H1 (cell line): ENCODE results near the gene JPT2. TPM values are rescaled to one million over a fixed set of nuclear protein-coding genes. Genes with fewer than 3 reads are reported as not detected.

ENCODE experiments used
- CTCF ChIA-PET: fragments of 300-600 bp; sonication (Branson Sonifier 250); formaldehyde crosslinking; loops from one replicate; lab custom pipeline; 2021; ENCODE audit not compliant: partially characterized antibody; lab: Charles Lee
- POLR2A ChIA-PET: fragments of 300-600 bp; sonication (Branson Sonifier 250); formaldehyde crosslinking; loops from one replicate; lab custom pipeline; 2021; ENCODE audit warnings: inconsistent platforms; ENCODE audit not compliant: partially characterized antibody; lab: Charles Lee
- DNase-seq, 2 experiments: peaks; one replicate each; pipeline versions ENCODE4 v3.0.0 to v3.0.0-alpha.2; 2010 to 2022; ENCODE audit warnings: low spot score in 2 of 2, low read depth in 1 of 2, mixed read lengths in 1 of 2
- FAIRE-seq: peaks from 2 replicates; lab custom pipeline; 2011; peaks lifted over from hg19 to GRCh38; lab: Jason Lieb, UNC
- H2AFZ ChIP-seq: 2 replicates; pipeline ENCODE4 v1.8.1; 2012; ENCODE audit warnings: low read length, inconsistent platforms
- H2AK5ac ChIP-seq: 2 replicates; pipeline ENCODE4 v1.6.1; 2013; ENCODE audit warnings: low read depth, low read length
- H2BK120ac ChIP-seq: replicated peaks from 2 replicates; pipeline ENCODE3; 2013; ENCODE audit warnings: low read depth, low read length, inconsistent platforms
- H2BK12ac ChIP-seq: 2 replicates; pipeline ENCODE4 v1.6.1; 2013; ENCODE audit warnings: low read depth, low read length
- H2BK15ac ChIP-seq: 2 replicates; pipeline ENCODE4 v1.6.1; 2013; ENCODE audit warnings: low read length
- H2BK20ac ChIP-seq: 2 replicates; pipeline ENCODE4 v1.6.1; 2013; ENCODE audit warnings: low read length
- H2BK5ac ChIP-seq: 2 replicates; pipeline ENCODE4 v1.6.1; 2013; ENCODE audit warnings: low read depth, low read length
- H3K14ac ChIP-seq: 2 replicates; pipeline ENCODE4 v1.6.1; 2013; ENCODE audit warnings: inconsistent platforms; ENCODE audit not compliant: insufficient read length
- H3K18ac ChIP-seq: 2 replicates; pipeline ENCODE4 v1.6.1; 2013; ENCODE audit warnings: low read length; ENCODE audit errors: extremely low read depth
- H3K23ac ChIP-seq: 2 replicates; pipeline ENCODE4 v1.6.1; 2013; ENCODE audit warnings: inconsistent platforms; ENCODE audit not compliant: insufficient read length
- H3K23me2 ChIP-seq: 2 replicates; pipeline ENCODE4 v1.6.1; 2013; ENCODE audit warnings: low read depth, low read length
- H3K27ac ChIP-seq: 2 replicates; pipeline ENCODE4 v1.6.1; 2011; ENCODE audit warnings: low read depth, low read length, inconsistent platforms
- H3K27me3 ChIP-seq, 4 experiments: replicated peaks in 1 of 4; 1 replicate in 1 of 4; 2 replicates in 3 of 4; pipeline versions ENCODE4 v1.6.1 to v1.8.1; 2011 to 2013; ENCODE audit warnings: low read length in 3 of 4, mild to moderate bottlenecking in 3 of 4, inconsistent platforms in 2 of 4, mixed read lengths in 2 of 4, moderate library complexity in 1 of 4; ENCODE audit not compliant: control insufficient read depth in 3 of 4, insufficient read depth in 3 of 4; ENCODE audit errors: extremely low read depth in 1 of 4
- H3K36me3 ChIP-seq, 4 experiments: 2 replicates each; pipeline versions ENCODE4 v1.6.1 to v1.8.1; 2011 to 2013; ENCODE audit warnings: mild to moderate bottlenecking in 4 of 4, low read length in 3 of 4, moderate library complexity in 2 of 4, control low read depth in 1 of 4, inconsistent platforms in 1 of 4; ENCODE audit not compliant: insufficient read depth in 4 of 4, control insufficient read depth in 2 of 4
- H3K4ac ChIP-seq: replicated peaks from 2 replicates; pipeline ENCODE3; 2013; ENCODE audit warnings: low read length, low read depth, mixed read lengths, inconsistent platforms; ENCODE audit not compliant: insufficient read length
- H3K4me1 ChIP-seq, 4 experiments: replicated peaks in 1 of 4; 1 replicate in 1 of 4; 2 replicates in 3 of 4; pipeline versions ENCODE4 v1.6.1 to v1.8.1; 2011 to 2013; ENCODE audit warnings: low read length in 3 of 4, inconsistent platforms in 2 of 4, mixed read lengths in 1 of 4; ENCODE audit not compliant: insufficient read depth in 4 of 4, control insufficient read depth in 3 of 4
- H3K4me2 ChIP-seq, 2 experiments: 2 replicates each; pipeline versions ENCODE4 v1.6.1 to v1.8.1; 2011 to 2013; ENCODE audit warnings: low read depth in 2 of 2, low read length in 2 of 2, control low read depth in 1 of 2, inconsistent platforms in 1 of 2, mild to moderate bottlenecking in 1 of 2; ENCODE audit not compliant: insufficient read depth in 1 of 2
- H3K4me3 ChIP-seq, 4 experiments: fragments of 200-600, 300-600 bp in 1 of 4; sonication (generic), shearing (Covaris generic), sonication (Bioruptor Twin) in 1 of 4; 2 replicates each; pipeline versions ENCODE4 v1.5.1 to v1.8.1; 2011 to 2016; ENCODE audit warnings: low read length in 4 of 4, low read depth in 3 of 4, control low read depth in 2 of 4, inconsistent platforms in 2 of 4, mild to moderate bottlenecking in 2 of 4, mixed read lengths in 1 of 4, moderate library complexity in 1 of 4; ENCODE audit not compliant: insufficient read depth in 2 of 4; ENCODE audit errors: extremely low read depth in 1 of 4
- H3K56ac ChIP-seq: replicated peaks from 2 replicates; pipeline ENCODE3; 2013; ENCODE audit warnings: low read depth, mild to moderate bottlenecking, mixed read lengths, low read length, inconsistent platforms; ENCODE audit not compliant: insufficient read length
- H3K79me1 ChIP-seq: 2 replicates; pipeline ENCODE4 v1.6.1; 2013; ENCODE audit warnings: low read depth, low read length, control low read depth
- H3K79me2 ChIP-seq, 2 experiments: 2 replicates each; pipeline versions ENCODE4 v1.6.1 to v1.8.1; 2012 to 2013; ENCODE audit warnings: low read length in 2 of 2, mild to moderate bottlenecking in 2 of 2, inconsistent platforms in 1 of 2; ENCODE audit not compliant: insufficient read depth in 2 of 2, control insufficient read depth in 1 of 2
- H3K9ac ChIP-seq, 4 experiments: replicated peaks in 1 of 4; 1 replicate in 1 of 4; 2 replicates in 3 of 4; pipeline versions ENCODE4 v1.6.1 to v1.8.1; 2011 to 2013; ENCODE audit warnings: low read depth in 3 of 4, low read length in 3 of 4, control low read depth in 2 of 4, mild to moderate bottlenecking in 2 of 4, moderate library complexity in 2 of 4, inconsistent platforms in 1 of 4; ENCODE audit errors: extremely low read depth in 1 of 4
- H3K9me3 ChIP-seq, 2 experiments: 2 replicates each; pipeline versions ENCODE4 v1.6.1 to v1.8.1; 2012 to 2013; ENCODE audit warnings: mild to moderate bottlenecking in 2 of 2, moderate library complexity in 2 of 2, control low read depth in 1 of 2, inconsistent platforms in 1 of 2, low read depth in 1 of 2, low read length in 1 of 2, mixed read lengths in 1 of 2; ENCODE audit not compliant: insufficient read depth in 2 of 2
- H4K20me1 ChIP-seq, 2 experiments: replicated peaks in 1 of 2; 2 replicates each; pipeline versions ENCODE3 to v1.8.1; 2011 to 2013; ENCODE audit warnings: inconsistent platforms in 2 of 2, low read length in 2 of 2, mild to moderate bottlenecking in 1 of 2; ENCODE audit not compliant: insufficient read depth in 2 of 2, control insufficient read depth in 1 of 2
- H4K5ac ChIP-seq: 2 replicates; pipeline ENCODE4 v1.6.1; 2013; ENCODE audit warnings: low read length, low read depth, mixed read lengths, inconsistent platforms; ENCODE audit not compliant: insufficient read length
- H4K8ac ChIP-seq: 2 replicates; pipeline ENCODE4 v1.8.0; 2013; ENCODE audit warnings: mild to moderate bottlenecking, moderate library complexity, low read length, inconsistent platforms; ENCODE audit not compliant: insufficient read depth; ENCODE audit errors: extremely low read depth
- H4K91ac ChIP-seq: replicated peaks from 2 replicates; pipeline ENCODE3; 2013; ENCODE audit warnings: low read length, mixed read lengths, inconsistent platforms; ENCODE audit not compliant: insufficient read length
- ZNF274 ChIP-seq: IDR thresholded peaks from 2 replicates; pipeline ENCODE4 v1.7.0; 2012; ENCODE audit warnings: low read length, borderline replicate concordance; ENCODE audit errors: extremely low read depth
- WGBS, 2 experiments: shearing (Covaris generic) in 1 of 2; methylation state at CpG; one replicate each; pipeline versions ENCODE4 v1.1.6 to v1.1.7; 2013 to 2015; ENCODE audit warnings: low lambda C conversion rate in 2 of 2, mixed read lengths in 2 of 2, inconsistent platforms in 1 of 2, low coverage in 1 of 2, missing lambda C conversion rate in 1 of 2; ENCODE audit not compliant: insufficient replicate concordance in 2 of 2, insufficient coverage in 1 of 2, insufficient read length in 1 of 2; ENCODE audit errors: extremely low coverage in 1 of 2, missing lambda C conversion rate in 1 of 2; 5-methylcytosine and 5-hydroxymethylcytosine counted together
- polyA plus RNA-seq, 7 experiments: library from polyadenylated mRNA; depleted of rRNA in 3 of 7; stranded (reverse) in 5 of 7; unstranded in 2 of 7; fragments of >200 nt in 5 of 7; fragments of 200-250 nt in 2 of 7; gene quantifications; 1 replicate in 5 of 7; 2 replicates in 1 of 7; 4 replicates in 1 of 7; pipeline versions ENCODE4 v1.2.1 to v1.2.3, GENCODE V29; 2011 to 2013; ENCODE audit warnings: missing spikeins in 2 of 7, mixed read lengths in 2 of 7
- total RNA-seq: library from RNA; stranded (reverse); fragmentation: NEBNext Ultra II Directional; extraction: Animal tissue kit (Norgen Biotek cat#: 25700); gene quantifications from 2 replicates; pipeline ENCODE4 v1.2.1, GENCODE V29; 2021

The JPT2 gene
- total and polyA plus RNA-seq, 2 of the 8 experiments (the other 6 are each of a cell fraction or from before 2014, with no cell fraction given): 67.6 to 197 TPM

- Histone ChIP-seq H2AK5ac (no peak overlapping the region), H3K4me3 (no peak overlapping the region), H3K14ac (no peak overlapping the region), H3K23me2 (no peaks in the 10 kb centered on the region), H3K79me1 (peaks cover 3% of the 10 kb centered on the region), H3K27ac (no peak overlapping the region), H3K56ac (no peak overlapping the region), H2BK15ac (no peak overlapping the region), H3K27me3 (no peaks in the 10 kb centered on the region; a peak in 1 of 7 replicates), H4K20me1 (peaks cover 5 to 9% of the 10 kb centered on the region in 2 experiments), H4K91ac (no peak overlapping the region), H2BK12ac (no peak overlapping the region), H3K36me3 (peaks cover 25 to 83% (median 56%) of the 10 kb centered on the region in 4 experiments; a peak in 7 of 8 replicates), H3K23ac (no peak overlapping the region), H2BK5ac (no peak overlapping the region), H4K8ac (no peak overlapping the region), H3K4ac (no peak overlapping the region), H4K5ac (no peak overlapping the region), H3K18ac (no peak overlapping the region), H3K79me2 (no peaks in the 10 kb centered on the region), H3K9me3 (no peaks in the 10 kb centered on the region), H3K4me2 (no peak overlapping the region), H2BK120ac (no peak overlapping the region), H2AFZ (no peak overlapping the region), H3K9ac (no peak overlapping the region), H2BK20ac (no peak overlapping the region), H3K4me1 (no peaks in the 10 kb centered on the region)
- no peak for DNase-seq
- TF ChIP-seq ZNF274: no peak
- ChIA-PET POLR2A (interaction anchor here (1.0 to 1.3 kb wide), 2 partner anchors 9 to 32 kb away, joined by 3 to 5 read pairs; no protein-coding TSS in a partner anchor), CTCF (interaction anchor here (1.9 kb wide), 1 partner anchor 53 kb away, joined by 7 read pairs; no protein-coding TSS in a partner anchor)
- no peak for FAIRE-seq
- WGBS, 2 experiments: 95% methylated on average over 7 of the region's 7 CpGs; no CpG with 5 or more reads in 1 of the 2 experiments
These were observed 7.2 kb upstream of the JPT2 start for GRCh38 chr16:1670866-1671265.
